Mucosa of gallbladder (tissue), 1 donor: ENCODE results near the gene TRIM24. TPM values are rescaled to one million over a fixed set of nuclear protein-coding genes. Genes with fewer than 3 reads are reported as not detected.

ENCODE experiments used
- DNase-seq: peaks from one replicate; pipeline ENCODE4 v3.0.0-alpha.2; 2020; ENCODE audit warnings: low spot score
- total RNA-seq: library from RNA; stranded (reverse); gene quantifications from one replicate; pipeline ENCODE4 v1.2.1, GENCODE V29; 2021
- donor health status: DM: no; HTN: no; CAD: no.

TRIM24 gene
- total RNA-seq, 1 donor from 2014 or later = 17.3 TPM

- no peak for DNase-seq
Observed at GRCh38 chr7:138538997-138539644, 79.1 kb downstream of the TRIM24 start.

GRCh38 chr7:138542183-138542582 lies 82.1 kb downstream of the TRIM24 start:
- DNase-seq = no peak

GRCh38 chr7:138543739-138544138 lies 83.7 kb downstream of the TRIM24 start:
- DNase-seq = no peak

- DNase-seq = no peak
Observed at GRCh38 chr7:138545123-138545522, 85.1 kb downstream of the TRIM24 start.

- no peak for DNase-seq
Observed at GRCh38 chr7:138546064-138546619, 86.1 kb downstream of the TRIM24 start.

GRCh38 chr7:138546829-138547228 lies 86.8 kb downstream of the TRIM24 start:
- no peak for DNase-seq

GRCh38 chr7:138549082-138549481 lies 89.0 kb downstream of the TRIM24 start:
- no peak for DNase-seq

- no peak for DNase-seq
Observed at GRCh38 chr7:138550337-138550736, 90.3 kb downstream of the TRIM24 start.

- no peak for DNase-seq
Observed at GRCh38 chr7:138551102-138551501, 91.0 kb downstream of the TRIM24 start.

- DNase-seq = no peak
Observed at GRCh38 chr7:138553805-138554204, 93.7 kb downstream of the TRIM24 start.

- no peak for DNase-seq
Observed at GRCh38 chr7:138554674-138555073, 94.6 kb downstream of the TRIM24 start.

- no peak for DNase-seq
Observed at GRCh38 chr7:138555684-138556083, 95.6 kb downstream of the TRIM24 start.

- no peak for DNase-seq
Observed at GRCh38 chr7:138556771-138557484, 96.9 kb downstream of the TRIM24 start.

GRCh38 chr7:138559448-138559847 lies 99.4 kb downstream of the TRIM24 start:
- DNase-seq = no peak

GRCh38 chr7:138563808-138564207 lies 103.7 kb downstream of the TRIM24 start:
- no peak for DNase-seq

- peak; percentile 36 for DNase-seq
Observed at GRCh38 chr7:138564365-138564764, 104.3 kb downstream of the TRIM24 start.

GRCh38 chr7:138565071-138565450 lies 105.0 kb downstream of the TRIM24 start:
- DNase-seq = no peak

GRCh38 chr7:138565451-138566114 lies 105.5 kb downstream of the TRIM24 start:
- no peak for DNase-seq

GRCh38 chr7:138568655-138569054 lies 108.6 kb downstream of the TRIM24 start:
- no peak for DNase-seq

- DNase-seq = no peak
Observed at GRCh38 chr7:138569418-138569817, 109.4 kb downstream of the TRIM24 start.

- DNase-seq = no peak
Observed at GRCh38 chr7:138570715-138571114, 110.7 kb downstream of the TRIM24 start.

GRCh38 chr7:138573741-138574140 lies 113.7 kb downstream of the TRIM24 start:
- DNase-seq = no peak
